ELR (cell line): ENCODE results near the gene MTERF4.

Experiments
- DNase-seq: peaks from one replicate; pipeline ENCODE4 v3.0.0-alpha.2; 2015; ENCODE audit warnings: low read depth

The MTERF4 gene

GRCh38 chr2:241088376-241088775, 13.7 kb downstream of the MTERF4 start:
- DNase-seq = no peak

- no peak for DNase-seq
Observed at GRCh38 chr2:241087420-241088268, 14.4 kb downstream of the MTERF4 start.

- no peak for DNase-seq
Observed at GRCh38 chr2:241084856-241085444, 17.1 kb downstream of the MTERF4 start.

- no peak for DNase-seq
Observed at GRCh38 chr2:241083091-241083415, 19.0 kb downstream of the MTERF4 start.

- no peak for DNase-seq
Observed at GRCh38 chr2:241082341-241083090, 19.6 kb downstream of the MTERF4 start.

- DNase-seq = no peak
Observed at GRCh38 chr2:241081643-241082340, 20.3 kb downstream of the MTERF4 start.

GRCh38 chr2:241081190-241081642, 20.9 kb downstream of the MTERF4 start:
- DNase-seq = no peak

GRCh38 chr2:241080405-241081189, 21.5 kb downstream of the MTERF4 start:
- DNase-seq = no peak

GRCh38 chr2:241074901-241075540, 27.1 kb downstream of the MTERF4 start:
- DNase-seq = no peak

- DNase-seq = no peak
Observed at GRCh38 chr2:241074065-241074818, 27.8 kb downstream of the MTERF4 start.

- no peak for DNase-seq
Observed at GRCh38 chr2:241073166-241074064, 28.7 kb downstream of the MTERF4 start.

- DNase-seq = no peak
Observed at GRCh38 chr2:241072553-241073165, 29.4 kb downstream of the MTERF4 start.

- no peak for DNase-seq
Observed at GRCh38 chr2:241072151-241072550, 29.9 kb downstream of the MTERF4 start.

GRCh38 chr2:241071677-241072111, 30.4 kb downstream of the MTERF4 start:
- DNase-seq = no peak

GRCh38 chr2:241070811-241071676, 31.0 kb downstream of the MTERF4 start:
- DNase-seq = no peak

GRCh38 chr2:241070361-241070760, 31.7 kb downstream of the MTERF4 start:
- DNase-seq = no peak

- no peak for DNase-seq
Observed at GRCh38 chr2:241069821-241070281, 32.2 kb downstream of the MTERF4 start.
